ENCODE data around the gene PHPT1. TPM values are rescaled to one million over a fixed set of nuclear protein-coding genes. Genes with fewer than 3 reads are reported as not detected.

PHPT1 gene
- total and polyA plus RNA-seq, 7 donors: 39.0 to 144 (median 73.1) TPM

DNA sequence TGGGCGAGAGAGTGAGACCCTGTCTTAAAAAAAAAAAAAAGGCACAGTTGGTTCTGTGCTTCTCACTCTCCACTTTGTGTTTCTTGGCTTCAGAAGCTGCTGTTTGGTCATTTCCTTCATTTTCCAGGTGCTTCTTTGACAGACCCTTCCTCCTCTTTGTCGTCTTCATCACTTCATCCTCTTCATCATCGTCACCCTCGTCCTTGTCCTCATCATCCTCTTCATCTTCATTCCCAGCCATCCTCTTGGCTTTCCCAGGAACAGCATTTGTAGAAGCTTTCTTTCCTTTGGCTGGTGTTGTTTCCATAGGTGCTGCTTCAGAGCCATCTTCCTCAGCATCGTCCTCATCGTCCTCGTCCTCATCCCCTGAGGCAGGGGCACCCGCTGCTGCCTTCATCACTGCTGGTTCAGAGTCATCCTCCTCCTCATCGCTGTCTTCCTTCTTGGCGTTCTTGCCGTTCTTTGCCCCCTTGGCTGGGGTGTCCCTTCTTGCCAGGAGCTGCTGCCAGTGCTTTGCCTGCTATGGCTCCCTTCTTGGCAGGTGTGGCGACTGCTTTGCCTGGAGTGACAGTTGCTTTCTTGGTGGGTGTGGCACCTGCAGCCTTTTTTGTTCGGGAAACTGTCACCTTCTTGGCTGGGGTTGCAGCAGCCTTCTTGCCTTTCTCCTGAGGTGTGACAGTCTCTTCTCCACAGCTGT, 34.3 kb upstream of the PHPT1 start:
- TF ChIP-seq POLR2A (IDR thresholded peaks at IDR 0.05): no peak
- TF ChIP-seq POLR2AphosphoS5 (IDR thresholded peaks at IDR 0.05): no peak
- TF ChIP-seq, protein P1, sequence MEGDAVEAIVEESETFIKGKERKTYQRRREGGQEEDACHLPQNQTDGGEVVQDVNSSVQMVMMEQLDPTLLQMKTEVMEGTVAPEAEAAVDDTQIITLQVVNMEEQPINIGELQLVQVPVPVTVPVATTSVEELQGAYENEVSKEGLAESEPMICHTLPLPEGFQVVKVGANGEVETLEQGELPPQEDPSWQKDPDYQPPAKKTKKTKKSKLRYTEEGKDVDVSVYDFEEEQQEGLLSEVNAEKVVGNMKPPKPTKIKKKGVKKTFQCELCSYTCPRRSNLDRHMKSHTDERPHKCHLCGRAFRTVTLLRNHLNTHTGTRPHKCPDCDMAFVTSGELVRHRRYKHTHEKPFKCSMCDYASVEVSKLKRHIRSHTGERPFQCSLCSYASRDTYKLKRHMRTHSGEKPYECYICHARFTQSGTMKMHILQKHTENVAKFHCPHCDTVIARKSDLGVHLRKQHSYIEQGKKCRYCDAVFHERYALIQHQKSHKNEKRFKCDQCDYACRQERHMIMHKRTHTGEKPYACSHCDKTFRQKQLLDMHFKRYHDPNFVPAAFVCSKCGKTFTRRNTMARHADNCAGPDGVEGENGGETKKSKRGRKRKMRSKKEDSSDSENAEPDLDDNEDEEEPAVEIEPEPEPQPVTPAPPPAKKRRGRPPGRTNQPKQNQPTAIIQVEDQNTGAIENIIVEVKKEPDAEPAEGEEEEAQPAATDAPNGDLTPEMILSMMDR (IDR thresholded peaks at IDR 0.05): no peak
- TF ChIP-seq EP300 (IDR thresholded peaks at IDR 0.05): no peak
- Histone ChIP-seq H3K4me1 (peaks cover 0 to 14% (median 10%) of the 10 kb centered on the region in 4 donors), H3K36me3 (peaks cover 0 to 43% (median 0%) of the 10 kb centered on the region in 4 donors), H3K4me3 (no peak overlapping the region), H3K27ac (no peak overlapping the region), H3K27me3 (no peaks in the 10 kb centered on the region), H3K9me3 (no peaks in the 10 kb centered on the region)
- intact Hi-C loops (cut with DNase I): no loop called here
- 82 to 91% methylated on average over 13 of the region's 13 CpGs for WGBS, 2 donors
- no peak for DNase-seq

DNA sequence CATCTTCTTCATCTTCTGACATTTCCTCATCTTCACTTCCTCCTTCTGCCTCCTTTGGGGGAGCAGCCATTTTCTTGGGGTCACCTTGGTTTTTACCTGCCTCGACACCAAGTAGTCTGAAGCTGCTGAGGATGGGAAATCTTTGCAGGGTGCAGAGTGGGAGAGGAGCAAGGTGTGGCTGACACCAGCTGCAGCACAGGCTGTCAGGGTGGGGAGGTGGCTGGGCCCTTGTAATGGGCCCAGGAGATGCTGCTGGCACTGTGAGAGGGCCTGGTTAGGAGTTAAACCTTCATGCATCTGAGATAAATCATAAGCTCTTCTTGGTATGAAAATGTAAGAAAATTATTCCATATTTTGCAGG, 33.8 kb upstream of the PHPT1 start:
- Histone ChIP-seq H3K4me1 (peaks cover 0 to 9% (median 4%) of the 10 kb centered on the region in 4 donors), H3K36me3 (peaks cover 0 to 39% (median 0%) of the 10 kb centered on the region in 4 donors), H3K27ac (no peak overlapping the region), H3K4me3 (no peak overlapping the region), H3K9me3 (no peaks in the 10 kb centered on the region), H3K27me3 (no peaks in the 10 kb centered on the region)
- TF ChIP-seq, protein P1 (IDR thresholded peaks at IDR 0.05): no peak
- TF ChIP-seq POLR2AphosphoS5 (IDR thresholded peaks at IDR 0.05): no peak
- TF ChIP-seq POLR2A (IDR thresholded peaks at IDR 0.05): no peak
- TF ChIP-seq EP300 (IDR thresholded peaks at IDR 0.05): no peak
- DNase-seq: no peak
- intact Hi-C loops (cut with DNase I): no loop called here
- 0 to 43% methylated on average over 1 of the region's 1 CpG for WGBS, 2 donors

DNA sequence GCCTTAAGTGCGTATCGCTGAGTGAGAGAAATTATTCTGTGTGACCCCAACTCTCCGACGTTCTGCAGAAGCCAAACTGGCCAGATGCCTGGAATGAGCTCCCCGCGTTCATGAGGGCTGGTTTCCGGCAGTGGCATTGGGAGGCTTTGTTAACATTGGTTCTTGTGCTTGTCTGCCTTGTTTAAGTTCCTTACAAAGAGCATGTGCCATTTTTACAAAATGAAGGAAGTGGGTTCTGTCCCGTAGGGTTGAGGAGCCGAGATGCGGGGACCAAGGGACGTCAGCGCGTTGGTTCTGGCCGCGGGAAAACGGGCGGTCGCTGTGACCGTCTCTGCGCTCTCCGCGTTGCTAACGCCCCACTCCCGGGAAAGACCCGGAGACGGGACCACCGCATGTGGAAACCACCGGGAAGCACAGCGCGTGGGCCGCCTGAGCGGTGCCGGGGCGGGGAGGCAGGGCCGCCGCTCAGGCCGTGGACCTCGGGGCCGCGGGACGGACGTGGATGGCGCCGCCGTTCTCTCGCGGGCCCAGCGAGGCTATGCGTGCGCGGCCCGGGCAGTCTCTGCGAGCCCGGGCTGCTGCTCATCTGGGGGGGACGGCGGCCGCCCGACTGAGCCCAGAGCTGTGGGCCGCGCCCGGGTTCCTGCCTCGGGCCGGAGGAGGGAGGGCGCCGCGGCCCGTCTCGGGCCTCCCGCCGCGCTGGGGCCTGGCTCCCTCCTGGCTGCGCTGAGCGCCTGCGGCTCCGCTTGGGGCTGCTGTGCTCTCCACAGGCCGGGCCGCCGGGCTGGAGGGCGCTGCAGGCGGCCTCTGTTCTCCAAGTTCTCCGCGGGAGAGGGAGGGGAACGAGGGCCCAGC, 28.0 kb upstream of the PHPT1 start:
- peak overlapping the region in 3 of 4 donors; percentile 46 to 48 (median 46) for H3K4me3 ChIP-seq
- intact Hi-C loops (cut with DNase I): no loop called here
- peak overlapping the region in 2 of 4 donors; percentile 23 to 34 for H3K27ac ChIP-seq
- no peak for DNase-seq
- H3K9me3 ChIP-seq: no peaks in the 10 kb centered on the region
- TF ChIP-seq POLR2AphosphoS5 (IDR thresholded peaks at IDR 0.05) (no peak), POLR2A (IDR thresholded peaks at IDR 0.05) (no peak), EP300 (IDR thresholded peaks at IDR 0.05) (no peak)
- TF ChIP-seq, protein P1 (IDR thresholded peaks at IDR 0.05): no peak
- WGBS, 2 donors: 54 to 85% methylated on average over 83 of the region's 83 CpGs
- H3K4me1 ChIP-seq: peaks cover 0 to 19% (median 17%) of the 10 kb centered on the region in 4 donors
- H3K27me3 ChIP-seq: no peaks in the 10 kb centered on the region
- peaks cover 0 to 35% (median 18%) of the 10 kb centered on the region in 4 donors for H3K36me3 ChIP-seq

DNA sequence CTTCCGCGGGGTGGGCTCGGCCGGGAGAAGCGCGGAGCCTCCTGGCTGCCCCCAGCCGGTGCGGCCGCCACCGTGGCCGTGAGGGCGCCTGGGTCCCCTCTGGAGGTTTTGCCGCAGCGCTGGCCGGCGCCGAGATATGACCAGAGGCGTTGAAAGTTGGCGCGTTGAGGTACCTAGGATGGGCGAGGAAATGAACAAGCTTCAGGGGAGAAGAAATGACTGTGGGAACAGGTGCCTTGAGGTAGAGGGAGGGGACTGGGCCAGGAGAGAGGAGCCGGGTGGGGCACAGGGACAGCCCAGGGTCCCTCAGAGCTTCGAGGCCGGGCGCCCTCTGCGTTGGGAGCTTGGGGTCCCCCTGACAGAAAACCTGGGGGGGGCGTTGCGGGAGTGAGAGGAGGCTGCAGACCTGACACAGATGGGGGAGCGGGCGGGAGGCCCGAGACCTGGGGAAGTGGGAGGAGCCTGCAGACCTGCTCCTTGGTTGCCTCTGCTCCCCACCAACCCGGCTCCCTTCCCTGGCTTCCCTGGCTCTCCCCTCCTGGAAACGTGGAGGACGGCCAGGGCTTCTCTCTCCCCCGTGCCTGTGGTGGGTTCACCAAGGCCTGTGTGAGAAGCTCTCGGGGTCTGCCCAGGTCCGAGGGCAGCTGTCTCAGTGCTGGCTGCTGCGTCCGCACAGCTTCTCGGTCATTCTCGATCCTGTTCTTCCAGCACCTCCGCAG, 27.2 kb upstream of the PHPT1 start:
- DNase-seq: no peak
- Histone ChIP-seq H3K9me3 (no peaks in the 10 kb centered on the region), H3K27ac (peak overlapping the region in 2 of 4 donors; percentile 23 to 34), H3K4me3 (peak overlapping the region in 3 of 4 donors; percentile 46 to 48 (median 46)), H3K36me3 (peaks cover 0 to 43% (median 22%) of the 10 kb centered on the region in 4 donors), H3K27me3 (no peaks in the 10 kb centered on the region), H3K4me1 (peaks cover 0 to 19% (median 17%) of the 10 kb centered on the region in 4 donors)
- 87 to 92% methylated on average over 42 of the region's 42 CpGs for WGBS, 2 donors
- intact Hi-C loops (cut with DNase I): no loop called here
- TF ChIP-seq POLR2AphosphoS5 (IDR thresholded peaks at IDR 0.05) (no peak), EP300 (IDR thresholded peaks at IDR 0.05) (no peak), POLR2A (IDR thresholded peaks at IDR 0.05) (no peak)
- TF ChIP-seq, protein P1 (IDR thresholded peaks at IDR 0.05): no peak

All from sigmoid colon (tissue), 7 donors.